H1 (cell line): ENCODE measurements around the gene TNFAIP1. TPM values are rescaled to one million over a fixed set of nuclear protein-coding genes. Genes with fewer than 3 reads are reported as not detected.

Source experiments
- CTCF ChIA-PET: fragments of 300-600 bp; sonication (Branson Sonifier 250); formaldehyde crosslinking; loops from one replicate; lab custom pipeline; 2021; ENCODE audit not compliant: partially characterized antibody; lab: Charles Lee
- POLR2A ChIA-PET: fragments of 300-600 bp; sonication (Branson Sonifier 250); formaldehyde crosslinking; loops from one replicate; lab custom pipeline; 2021; ENCODE audit warnings: inconsistent platforms; ENCODE audit not compliant: partially characterized antibody; lab: Charles Lee
- DNase-seq, 2 experiments: peaks; one replicate each; pipeline versions ENCODE4 v3.0.0 to v3.0.0-alpha.2; 2010 to 2022; ENCODE audit warnings: low spot score in 2 of 2, low read depth in 1 of 2, mixed read lengths in 1 of 2
- FAIRE-seq: peaks from 2 replicates; lab custom pipeline; 2011; peaks lifted over from hg19 to GRCh38; lab: Jason Lieb, UNC
- H2AFZ ChIP-seq: 2 replicates; pipeline ENCODE4 v1.8.1; 2012; ENCODE audit warnings: low read length, inconsistent platforms
- H2AK5ac ChIP-seq: 2 replicates; pipeline ENCODE4 v1.6.1; 2013; ENCODE audit warnings: low read depth, low read length
- H2BK120ac ChIP-seq: replicated peaks from 2 replicates; pipeline ENCODE3; 2013; ENCODE audit warnings: low read depth, low read length, inconsistent platforms
- H2BK12ac ChIP-seq: 2 replicates; pipeline ENCODE4 v1.6.1; 2013; ENCODE audit warnings: low read depth, low read length
- H2BK15ac ChIP-seq: 2 replicates; pipeline ENCODE4 v1.6.1; 2013; ENCODE audit warnings: low read length
- H2BK20ac ChIP-seq: 2 replicates; pipeline ENCODE4 v1.6.1; 2013; ENCODE audit warnings: low read length
- H2BK5ac ChIP-seq: 2 replicates; pipeline ENCODE4 v1.6.1; 2013; ENCODE audit warnings: low read depth, low read length
- H3K14ac ChIP-seq: 2 replicates; pipeline ENCODE4 v1.6.1; 2013; ENCODE audit warnings: inconsistent platforms; ENCODE audit not compliant: insufficient read length
- H3K18ac ChIP-seq: 2 replicates; pipeline ENCODE4 v1.6.1; 2013; ENCODE audit warnings: low read length; ENCODE audit errors: extremely low read depth
- H3K23ac ChIP-seq: 2 replicates; pipeline ENCODE4 v1.6.1; 2013; ENCODE audit warnings: inconsistent platforms; ENCODE audit not compliant: insufficient read length
- H3K23me2 ChIP-seq: 2 replicates; pipeline ENCODE4 v1.6.1; 2013; ENCODE audit warnings: low read depth, low read length
- H3K27ac ChIP-seq: 2 replicates; pipeline ENCODE4 v1.6.1; 2011; ENCODE audit warnings: low read depth, low read length, inconsistent platforms
- H3K27me3 ChIP-seq, 4 experiments: replicated peaks in 1 of 4; 1 replicate in 1 of 4; 2 replicates in 3 of 4; pipeline versions ENCODE4 v1.6.1 to v1.8.1; 2011 to 2013; ENCODE audit warnings: low read length in 3 of 4, mild to moderate bottlenecking in 3 of 4, inconsistent platforms in 2 of 4, mixed read lengths in 2 of 4, moderate library complexity in 1 of 4; ENCODE audit not compliant: control insufficient read depth in 3 of 4, insufficient read depth in 3 of 4; ENCODE audit errors: extremely low read depth in 1 of 4
- H3K36me3 ChIP-seq, 4 experiments: 2 replicates each; pipeline versions ENCODE4 v1.6.1 to v1.8.1; 2011 to 2013; ENCODE audit warnings: mild to moderate bottlenecking in 4 of 4, low read length in 3 of 4, moderate library complexity in 2 of 4, control low read depth in 1 of 4, inconsistent platforms in 1 of 4; ENCODE audit not compliant: insufficient read depth in 4 of 4, control insufficient read depth in 2 of 4
- H3K4ac ChIP-seq: replicated peaks from 2 replicates; pipeline ENCODE3; 2013; ENCODE audit warnings: low read length, low read depth, mixed read lengths, inconsistent platforms; ENCODE audit not compliant: insufficient read length
- H3K4me1 ChIP-seq, 4 experiments: replicated peaks in 1 of 4; 1 replicate in 1 of 4; 2 replicates in 3 of 4; pipeline versions ENCODE4 v1.6.1 to v1.8.1; 2011 to 2013; ENCODE audit warnings: low read length in 3 of 4, inconsistent platforms in 2 of 4, mixed read lengths in 1 of 4; ENCODE audit not compliant: insufficient read depth in 4 of 4, control insufficient read depth in 3 of 4
- H3K4me2 ChIP-seq, 2 experiments: 2 replicates each; pipeline versions ENCODE4 v1.6.1 to v1.8.1; 2011 to 2013; ENCODE audit warnings: low read depth in 2 of 2, low read length in 2 of 2, control low read depth in 1 of 2, inconsistent platforms in 1 of 2, mild to moderate bottlenecking in 1 of 2; ENCODE audit not compliant: insufficient read depth in 1 of 2
- H3K4me3 ChIP-seq, 4 experiments: fragments of 200-600, 300-600 bp in 1 of 4; sonication (generic), shearing (Covaris generic), sonication (Bioruptor Twin) in 1 of 4; 2 replicates each; pipeline versions ENCODE4 v1.5.1 to v1.8.1; 2011 to 2016; ENCODE audit warnings: low read length in 4 of 4, low read depth in 3 of 4, control low read depth in 2 of 4, inconsistent platforms in 2 of 4, mild to moderate bottlenecking in 2 of 4, mixed read lengths in 1 of 4, moderate library complexity in 1 of 4; ENCODE audit not compliant: insufficient read depth in 2 of 4; ENCODE audit errors: extremely low read depth in 1 of 4
- H3K56ac ChIP-seq: replicated peaks from 2 replicates; pipeline ENCODE3; 2013; ENCODE audit warnings: low read depth, mild to moderate bottlenecking, mixed read lengths, low read length, inconsistent platforms; ENCODE audit not compliant: insufficient read length
- H3K79me1 ChIP-seq: 2 replicates; pipeline ENCODE4 v1.6.1; 2013; ENCODE audit warnings: low read depth, low read length, control low read depth
- H3K79me2 ChIP-seq, 2 experiments: 2 replicates each; pipeline versions ENCODE4 v1.6.1 to v1.8.1; 2012 to 2013; ENCODE audit warnings: low read length in 2 of 2, mild to moderate bottlenecking in 2 of 2, inconsistent platforms in 1 of 2; ENCODE audit not compliant: insufficient read depth in 2 of 2, control insufficient read depth in 1 of 2
- H3K9ac ChIP-seq, 4 experiments: replicated peaks in 1 of 4; 1 replicate in 1 of 4; 2 replicates in 3 of 4; pipeline versions ENCODE4 v1.6.1 to v1.8.1; 2011 to 2013; ENCODE audit warnings: low read depth in 3 of 4, low read length in 3 of 4, control low read depth in 2 of 4, mild to moderate bottlenecking in 2 of 4, moderate library complexity in 2 of 4, inconsistent platforms in 1 of 4; ENCODE audit errors: extremely low read depth in 1 of 4
- H3K9me3 ChIP-seq, 2 experiments: 2 replicates each; pipeline versions ENCODE4 v1.6.1 to v1.8.1; 2012 to 2013; ENCODE audit warnings: mild to moderate bottlenecking in 2 of 2, moderate library complexity in 2 of 2, control low read depth in 1 of 2, inconsistent platforms in 1 of 2, low read depth in 1 of 2, low read length in 1 of 2, mixed read lengths in 1 of 2; ENCODE audit not compliant: insufficient read depth in 2 of 2
- H4K20me1 ChIP-seq, 2 experiments: replicated peaks in 1 of 2; 2 replicates each; pipeline versions ENCODE3 to v1.8.1; 2011 to 2013; ENCODE audit warnings: inconsistent platforms in 2 of 2, low read length in 2 of 2, mild to moderate bottlenecking in 1 of 2; ENCODE audit not compliant: insufficient read depth in 2 of 2, control insufficient read depth in 1 of 2
- H4K5ac ChIP-seq: 2 replicates; pipeline ENCODE4 v1.6.1; 2013; ENCODE audit warnings: low read length, low read depth, mixed read lengths, inconsistent platforms; ENCODE audit not compliant: insufficient read length
- H4K8ac ChIP-seq: 2 replicates; pipeline ENCODE4 v1.8.0; 2013; ENCODE audit warnings: mild to moderate bottlenecking, moderate library complexity, low read length, inconsistent platforms; ENCODE audit not compliant: insufficient read depth; ENCODE audit errors: extremely low read depth
- H4K91ac ChIP-seq: replicated peaks from 2 replicates; pipeline ENCODE3; 2013; ENCODE audit warnings: low read length, mixed read lengths, inconsistent platforms; ENCODE audit not compliant: insufficient read length
- CHD2 ChIP-seq: IDR thresholded peaks from 2 replicates; pipeline ENCODE4 v1.6.1; 2012; ENCODE audit warnings: low read length, improper control_type of control experiment
- EGR1 ChIP-seq: IDR thresholded peaks from 2 replicates; pipeline ENCODE4 v1.6.1; 2011; ENCODE audit warnings: low read depth, low read length, borderline replicate concordance
- JUND ChIP-seq: IDR thresholded peaks from 2 replicates; pipeline ENCODE4 v1.6.1; 2011; ENCODE audit warnings: mild to moderate bottlenecking, improper control_type of control experiment, low read length
- RFX5 ChIP-seq: IDR thresholded peaks from 2 replicates; pipeline ENCODE4 v1.6.1; 2011; ENCODE audit warnings: low read depth, low read length, improper control_type of control experiment, borderline replicate concordance
- SIX5 ChIP-seq: IDR thresholded peaks from 2 replicates; pipeline ENCODE4 v1.6.1; 2011; ENCODE audit warnings: mild to moderate bottlenecking, low read depth, low read length
- SP4 ChIP-seq: IDR thresholded peaks from 2 replicates; pipeline ENCODE4 v1.6.1; 2012; ENCODE audit warnings: low read length, inconsistent platforms
- WGBS, 2 experiments: shearing (Covaris generic) in 1 of 2; methylation state at CpG; one replicate each; pipeline versions ENCODE4 v1.1.6 to v1.1.7; 2013 to 2015; ENCODE audit warnings: low lambda C conversion rate in 2 of 2, mixed read lengths in 2 of 2, inconsistent platforms in 1 of 2, low coverage in 1 of 2, missing lambda C conversion rate in 1 of 2; ENCODE audit not compliant: insufficient replicate concordance in 2 of 2, insufficient coverage in 1 of 2, insufficient read length in 1 of 2; ENCODE audit errors: extremely low coverage in 1 of 2, missing lambda C conversion rate in 1 of 2; 5-methylcytosine and 5-hydroxymethylcytosine counted together
- polyA plus RNA-seq, 7 experiments: library from polyadenylated mRNA; depleted of rRNA in 3 of 7; stranded (reverse) in 5 of 7; unstranded in 2 of 7; fragments of >200 nt in 5 of 7; fragments of 200-250 nt in 2 of 7; gene quantifications; 1 replicate in 5 of 7; 2 replicates in 1 of 7; 4 replicates in 1 of 7; pipeline versions ENCODE4 v1.2.1 to v1.2.3, GENCODE V29; 2011 to 2013; ENCODE audit warnings: missing spikeins in 2 of 7, mixed read lengths in 2 of 7
- total RNA-seq: library from RNA; stranded (reverse); fragmentation: NEBNext Ultra II Directional; extraction: Animal tissue kit (Norgen Biotek cat#: 25700); gene quantifications from 2 replicates; pipeline ENCODE4 v1.2.1, GENCODE V29; 2021

TNFAIP1 gene
- total and polyA plus RNA-seq, 2 of the 8 experiments (the other 6 are each of a cell fraction or from before 2014, with no cell fraction given): 16.9 to 19.5 TPM

DNA sequence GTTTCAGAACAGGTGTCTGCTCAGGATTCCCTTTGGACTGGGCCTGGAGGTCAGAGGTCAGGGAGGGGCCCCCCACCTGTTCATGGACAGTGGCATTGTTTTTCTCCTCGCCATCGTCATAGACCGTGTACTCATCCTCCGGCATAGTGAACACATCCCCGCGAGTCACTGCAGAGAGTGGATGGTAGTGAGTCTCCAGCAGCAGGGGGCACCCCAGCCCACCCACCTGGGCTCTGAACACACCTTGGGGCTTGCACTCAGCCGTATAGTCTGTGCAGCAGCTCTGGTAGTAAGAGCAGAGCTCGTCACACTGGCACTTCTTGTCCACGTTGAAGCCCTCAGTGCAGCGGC lies 34.1 kb downstream of the TNFAIP1 start:
- Histone ChIP-seq H3K14ac (no peak overlapping the region), H3K4me2 (no peak overlapping the region)
- CTCF ChIA-PET: interaction anchor here (0.9 to 4.6 kb wide), 11 partner anchors 12 to 485 kb away, joined by 3 to 20 read pairs (median 4); partner anchors contain the start of genes POLDIP2, SLC13A2 and SLC46A1

More for the DNA sequence above, 34.1 kb downstream of the TNFAIP1 start:
- Histone ChIP-seq H4K91ac (no peak overlapping the region), H3K4me1 (peaks cover 3 to 16% (median 9%) of the 10 kb centered on the region in 4 experiments; a peak in 6 of 7 replicates), H3K9ac (no peak overlapping the region), H3K56ac (no peak overlapping the region), H2AFZ (no peak overlapping the region), H3K4me3 (no peak overlapping the region), H3K27ac (no peak overlapping the region), H2BK20ac (no peak overlapping the region), H3K27me3 (peaks cover 9 to 19% (median 19%) of the 10 kb centered on the region in 4 experiments), H4K5ac (no peak overlapping the region), H3K79me2 (no peaks in the 10 kb centered on the region), H2AK5ac (peak overlapping the region; percentile 59; the same call in 1 of the 2 replicates), H3K36me3 (no peaks in the 10 kb centered on the region), H4K20me1 (peaks cover 2 to 12% of the 10 kb centered on the region in 2 experiments), H3K23me2 (peaks cover 16% of the 10 kb centered on the region; the same call in 1 of the 2 replicates)
- WGBS, 2 experiments: 91% methylated on average over 10 of the region's 10 CpGs; no CpG with 5 or more reads in 1 of the 2 experiments
- no peak for DNase-seq
- no peak for FAIRE-seq
- TF ChIP-seq CHD2 (no peak), SP4 (no peak), JUND (no peak), RFX5 (no peak), SIX5 (no peak), EGR1 (no peak)
- TF ChIP-seq, all 59 proteins: peak for 0
- Histone ChIP-seq H4K8ac (no peak overlapping the region), H2BK15ac (no peak overlapping the region), H3K23ac (no peak overlapping the region), H2BK5ac (0 out of 2 replicates have a peak overlapping the region, but pooled peaks have one; percentile 1), H2BK12ac (peak overlapping the region; percentile 50; the same call in 1 of the 2 replicates), H3K79me1 (no peaks in the 10 kb centered on the region; the same call in 1 of the 2 replicates), H3K4ac (no peak overlapping the region), H3K18ac (no peak overlapping the region), H3K9me3 (no peaks in the 10 kb centered on the region), H2BK120ac (no peak overlapping the region)
- POLR2A ChIA-PET: interaction anchor here (0.8 to 12.7 kb wide), 5 partner anchors 11 to 44 kb away, joined by 3 to 103 read pairs (median 6); partner anchors contain the start of genes IFT20, POLDIP2 and TNFAIP1
